Measurements from ENCODE around the gene ANKRD49. TPM values are rescaled to one million over a fixed set of nuclear protein-coding genes. Genes with fewer than 3 reads are reported as not detected.
A peak's percentile ranks its signal among the peaks of the same experiment; 100 is the strongest.

The ANKRD49 gene
- total RNA-seq, 1 donor from 2014 or later = 15.7 TPM

- no peak for DNase-seq
Observed at GRCh38 chr11:94507485-94507884, 13.7 kb downstream of the ANKRD49 start.

- DNase-seq = peak; percentile 46
Observed at GRCh38 chr11:94511932-94512781, 18.4 kb downstream of the ANKRD49 start, which contains the start of gene C11orf97. Gene C11orf97, plus strand, starts transcription at chr11:94512461. Its CDS starts 68 bp downstream, at chr11:94512529.

GRCh38 chr11:94513091-94513490, 19.3 kb downstream of the ANKRD49 start:
- no peak for DNase-seq

GRCh38 chr11:94515398-94515797, 21.6 kb downstream of the ANKRD49 start:
- no peak for DNase-seq

- no peak for DNase-seq
Observed at GRCh38 chr11:94516725-94517124, 22.9 kb downstream of the ANKRD49 start.

- DNase-seq = no peak
Observed at GRCh38 chr11:94518300-94518699, 24.5 kb downstream of the ANKRD49 start.

GRCh38 chr11:94519478-94520084, 25.8 kb downstream of the ANKRD49 start:
- peak; percentile 57 for DNase-seq

- DNase-seq = peak; percentile 34
Observed at GRCh38 chr11:94521684-94522083, 27.9 kb downstream of the ANKRD49 start.

- no peak for DNase-seq
Observed at GRCh38 chr11:94524341-94524740, 30.6 kb downstream of the ANKRD49 start.

GRCh38 chr11:94525546-94526324, 32.0 kb downstream of the ANKRD49 start:
- DNase-seq = peak; percentile 73

GRCh38 chr11:94526645-94527438, 33.1 kb downstream of the ANKRD49 start:
- no peak for DNase-seq

- no peak for DNase-seq
Observed at GRCh38 chr11:94528551-94528950, 34.8 kb downstream of the ANKRD49 start.

- DNase-seq = no peak
Observed at GRCh38 chr11:94532211-94532610, 38.4 kb downstream of the ANKRD49 start.

GRCh38 chr11:94533206-94533605, 39.4 kb downstream of the ANKRD49 start:
- DNase-seq = no peak

GRCh38 chr11:94533696-94534630, 40.2 kb downstream of the ANKRD49 start:
- no peak for DNase-seq

GRCh38 chr11:94536386-94536785, 42.6 kb downstream of the ANKRD49 start:
- DNase-seq = no peak

- no peak for DNase-seq
Observed at GRCh38 chr11:94537031-94537600, 43.3 kb downstream of the ANKRD49 start.

- DNase-seq = no peak
Observed at GRCh38 chr11:94539420-94539819, 45.6 kb downstream of the ANKRD49 start.

GRCh38 chr11:94543695-94544645, 50.2 kb downstream of the ANKRD49 start, which contains the start of gene FUT4:
Gene FUT4, plus strand, starts transcription at chr11:94543921. Its CDS starts 213 bp downstream, at chr11:94544134.
- peak; percentile 73 for DNase-seq

All from dermis blood vessel endothelial cell (primary cell).